NB4 (cell line): ENCODE data around the gene ABHD16B.

Experiments used
- TF ChIP-seq, protein P1 (sequence below): IDR thresholded peaks from one replicate; pipeline ENCODE4 v1.5.1; 2012; ENCODE audit warnings: low read depth, low read length
- TF ChIP-seq, protein P2 (sequence below): IDR thresholded peaks from 2 replicates; pipeline ENCODE4 v1.6.1; 2011; ENCODE audit warnings: low read depth, low read length

DNA sequence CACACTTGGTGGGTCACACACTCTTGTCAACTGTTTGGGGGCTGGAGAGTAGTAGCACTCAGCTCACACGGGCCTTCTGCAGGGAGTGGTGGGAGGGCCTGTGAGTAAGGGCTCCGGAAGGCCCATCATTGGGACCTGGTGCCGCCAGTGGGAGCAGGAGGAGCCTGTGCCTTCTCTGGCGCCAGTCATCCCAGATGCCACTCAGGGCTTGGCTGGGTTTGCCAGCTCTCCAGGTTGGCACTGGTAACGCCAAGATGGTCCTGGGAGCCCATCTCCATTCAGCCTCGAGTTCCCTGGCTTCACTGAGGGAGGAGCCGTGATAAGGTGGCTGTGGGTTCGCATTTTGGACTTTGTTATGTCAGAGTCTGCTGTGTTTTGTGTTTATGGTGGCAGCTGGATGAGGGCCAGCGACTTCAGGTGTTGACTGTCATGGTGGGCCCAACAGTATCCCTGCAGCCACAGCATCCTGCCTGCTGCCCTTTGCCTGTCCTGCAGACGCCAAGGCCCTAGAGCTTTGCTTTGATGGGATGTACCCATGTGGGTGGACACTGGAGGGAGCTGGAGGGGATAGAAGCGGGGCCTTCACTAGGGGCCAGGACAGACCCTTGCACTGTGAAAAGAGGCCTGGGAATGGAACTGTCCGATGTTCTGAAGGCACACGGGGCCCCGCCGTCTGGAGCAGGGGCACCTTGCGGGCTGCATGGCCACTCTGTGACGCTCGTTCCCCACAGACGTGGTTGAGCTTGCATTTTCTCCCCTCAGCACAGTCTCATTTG is 20.3 kb downstream of the ABHD16B start:
- TF ChIP-seq, protein P1, sequence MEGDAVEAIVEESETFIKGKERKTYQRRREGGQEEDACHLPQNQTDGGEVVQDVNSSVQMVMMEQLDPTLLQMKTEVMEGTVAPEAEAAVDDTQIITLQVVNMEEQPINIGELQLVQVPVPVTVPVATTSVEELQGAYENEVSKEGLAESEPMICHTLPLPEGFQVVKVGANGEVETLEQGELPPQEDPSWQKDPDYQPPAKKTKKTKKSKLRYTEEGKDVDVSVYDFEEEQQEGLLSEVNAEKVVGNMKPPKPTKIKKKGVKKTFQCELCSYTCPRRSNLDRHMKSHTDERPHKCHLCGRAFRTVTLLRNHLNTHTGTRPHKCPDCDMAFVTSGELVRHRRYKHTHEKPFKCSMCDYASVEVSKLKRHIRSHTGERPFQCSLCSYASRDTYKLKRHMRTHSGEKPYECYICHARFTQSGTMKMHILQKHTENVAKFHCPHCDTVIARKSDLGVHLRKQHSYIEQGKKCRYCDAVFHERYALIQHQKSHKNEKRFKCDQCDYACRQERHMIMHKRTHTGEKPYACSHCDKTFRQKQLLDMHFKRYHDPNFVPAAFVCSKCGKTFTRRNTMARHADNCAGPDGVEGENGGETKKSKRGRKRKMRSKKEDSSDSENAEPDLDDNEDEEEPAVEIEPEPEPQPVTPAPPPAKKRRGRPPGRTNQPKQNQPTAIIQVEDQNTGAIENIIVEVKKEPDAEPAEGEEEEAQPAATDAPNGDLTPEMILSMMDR = no peak
- TF ChIP-seq, protein P2, sequence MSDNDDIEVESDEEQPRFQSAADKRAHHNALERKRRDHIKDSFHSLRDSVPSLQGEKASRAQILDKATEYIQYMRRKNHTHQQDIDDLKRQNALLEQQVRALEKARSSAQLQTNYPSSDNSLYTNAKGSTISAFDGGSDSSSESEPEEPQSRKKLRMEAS = no peak
